ENCODE measurements around the gene TMEM145.
"Not testable (repeated sequence)": the region's sequence is repeated elsewhere in the genome, so short reads cannot be mapped to it uniquely, and the experiment has no call there.

TMEM145 gene

GRCh38 chr19:42328106-42328505 is 15.0 kb downstream of the TMEM145 start:
- no peak overlapping the region for H3K4me3 ChIP-seq (ENCODE audit: low read depth, low read length)
- TF ChIP-seq, protein P1, sequence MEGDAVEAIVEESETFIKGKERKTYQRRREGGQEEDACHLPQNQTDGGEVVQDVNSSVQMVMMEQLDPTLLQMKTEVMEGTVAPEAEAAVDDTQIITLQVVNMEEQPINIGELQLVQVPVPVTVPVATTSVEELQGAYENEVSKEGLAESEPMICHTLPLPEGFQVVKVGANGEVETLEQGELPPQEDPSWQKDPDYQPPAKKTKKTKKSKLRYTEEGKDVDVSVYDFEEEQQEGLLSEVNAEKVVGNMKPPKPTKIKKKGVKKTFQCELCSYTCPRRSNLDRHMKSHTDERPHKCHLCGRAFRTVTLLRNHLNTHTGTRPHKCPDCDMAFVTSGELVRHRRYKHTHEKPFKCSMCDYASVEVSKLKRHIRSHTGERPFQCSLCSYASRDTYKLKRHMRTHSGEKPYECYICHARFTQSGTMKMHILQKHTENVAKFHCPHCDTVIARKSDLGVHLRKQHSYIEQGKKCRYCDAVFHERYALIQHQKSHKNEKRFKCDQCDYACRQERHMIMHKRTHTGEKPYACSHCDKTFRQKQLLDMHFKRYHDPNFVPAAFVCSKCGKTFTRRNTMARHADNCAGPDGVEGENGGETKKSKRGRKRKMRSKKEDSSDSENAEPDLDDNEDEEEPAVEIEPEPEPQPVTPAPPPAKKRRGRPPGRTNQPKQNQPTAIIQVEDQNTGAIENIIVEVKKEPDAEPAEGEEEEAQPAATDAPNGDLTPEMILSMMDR (IDR thresholded peaks at IDR 0.05; ENCODE audit: insufficient read depth, low read depth, low read length, missing control alignments): no peak
- no peak for DNase-seq (ENCODE audit: low read depth)

DNA sequence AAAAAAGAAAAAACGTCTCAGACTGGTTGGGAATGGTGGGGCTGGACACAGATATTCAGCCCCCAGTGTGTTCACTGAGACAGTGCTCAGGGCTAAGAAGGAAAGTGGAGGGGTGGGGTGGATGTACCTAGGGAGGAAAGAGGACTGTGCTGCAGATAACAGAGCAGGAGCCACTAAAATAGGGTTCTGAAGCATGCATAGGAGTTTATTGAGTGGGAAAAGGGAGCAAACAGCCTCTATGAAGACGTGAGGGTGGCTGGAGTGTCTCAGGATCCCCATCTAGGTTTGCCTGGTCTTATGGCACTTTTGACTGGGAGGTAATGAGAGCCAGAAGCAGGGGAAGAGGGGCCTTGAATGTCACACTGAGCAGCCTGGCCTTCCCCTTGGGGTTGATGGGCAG is 15.7 kb downstream of the TMEM145 start:
- no peak overlapping the region for H3K4me3 ChIP-seq (ENCODE audit: low read depth, low read length)
- TF ChIP-seq, protein P1 (IDR thresholded peaks at IDR 0.05; ENCODE audit: insufficient read depth, low read depth, low read length, missing control alignments): no peak
- no peak for DNase-seq (ENCODE audit: low read depth)

DNA sequence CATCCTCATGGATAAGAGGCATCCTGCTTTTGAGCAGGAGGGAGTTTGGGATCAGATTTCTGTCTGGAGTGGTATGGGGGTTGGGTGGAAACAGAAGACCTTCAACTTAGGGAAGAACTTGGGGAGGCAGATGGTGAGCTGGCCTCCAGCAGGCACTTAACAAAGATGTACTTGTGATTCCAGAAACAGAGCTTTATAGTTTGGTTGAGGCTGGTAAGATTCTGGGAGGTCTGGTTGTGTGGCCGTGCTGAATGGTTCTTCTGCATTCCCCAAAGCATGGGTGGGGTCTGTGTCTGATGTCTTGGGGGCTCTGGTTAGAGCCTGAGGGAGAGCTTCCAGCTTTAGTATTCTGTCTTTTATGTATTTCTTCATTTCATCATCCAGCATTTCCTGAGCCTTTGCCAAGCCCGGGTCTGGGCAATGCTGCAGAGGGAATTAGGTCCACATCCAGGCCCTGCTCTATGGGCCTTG is 17.2 kb downstream of the TMEM145 start:
- TF ChIP-seq, protein P1 (IDR thresholded peaks at IDR 0.05; ENCODE audit: insufficient read depth, low read depth, low read length, missing control alignments): no peak
- H3K4me3 ChIP-seq (ENCODE audit: low read depth, low read length): no peak overlapping the region
- no peak for DNase-seq (ENCODE audit: low read depth)

DNA sequence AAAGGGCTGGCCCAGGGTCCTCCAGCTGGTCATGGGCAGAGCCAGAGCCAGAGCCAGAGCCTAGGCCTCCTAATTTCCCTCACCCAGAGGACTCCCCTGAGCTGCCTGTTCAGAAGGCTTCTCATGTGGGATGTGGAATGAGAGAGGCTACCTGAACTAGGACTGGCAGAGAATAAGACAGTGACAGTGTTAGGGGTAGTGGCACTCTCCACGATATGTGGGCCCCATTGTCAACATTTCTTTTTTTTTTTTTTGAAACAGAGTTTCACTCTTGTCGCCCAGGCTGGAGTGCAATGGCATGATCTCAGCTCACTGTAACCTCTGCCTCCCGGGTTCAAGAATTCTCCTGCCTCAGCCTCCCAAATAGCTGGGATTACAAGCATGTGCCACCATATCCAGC is 18.2 kb downstream of the TMEM145 start:
- not testable (repeated sequence) for DNase-seq (ENCODE audit: low read depth); H3K4me3 ChIP-seq (ENCODE audit: low read depth, low read length)

GRCh38 chr19:42332059-42332458 is 18.9 kb downstream of the TMEM145 start:
- no peak overlapping the region for H3K4me3 ChIP-seq (ENCODE audit: low read depth, low read length)
- no peak for DNase-seq (ENCODE audit: low read depth)
- TF ChIP-seq, protein P1 (IDR thresholded peaks at IDR 0.05; ENCODE audit: insufficient read depth, low read depth, low read length, missing control alignments): no peak

DNA sequence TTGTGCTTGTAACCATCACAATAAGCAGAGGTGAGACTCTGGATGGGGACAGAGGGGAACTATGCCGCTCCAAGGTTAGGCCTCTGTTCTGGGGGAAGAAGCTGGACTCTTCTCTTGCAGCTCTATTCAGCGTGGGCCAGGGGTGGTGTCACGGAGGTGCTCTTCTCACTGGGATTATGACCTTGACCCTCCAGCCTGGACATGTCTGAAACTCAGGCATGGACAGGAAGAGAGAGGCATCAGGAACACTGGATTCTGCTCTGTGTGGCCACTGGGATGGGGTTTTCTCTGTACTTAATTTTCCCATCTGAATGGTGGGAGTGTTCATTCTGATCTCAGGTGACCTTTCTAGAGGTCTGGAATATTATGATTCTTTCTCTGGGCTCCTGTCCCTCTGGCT is 19.9 kb downstream of the TMEM145 start:
- TF ChIP-seq, protein P1 (IDR thresholded peaks at IDR 0.05; ENCODE audit: insufficient read depth, low read depth, low read length, missing control alignments): no peak
- no peak for DNase-seq (ENCODE audit: low read depth)

DNA sequence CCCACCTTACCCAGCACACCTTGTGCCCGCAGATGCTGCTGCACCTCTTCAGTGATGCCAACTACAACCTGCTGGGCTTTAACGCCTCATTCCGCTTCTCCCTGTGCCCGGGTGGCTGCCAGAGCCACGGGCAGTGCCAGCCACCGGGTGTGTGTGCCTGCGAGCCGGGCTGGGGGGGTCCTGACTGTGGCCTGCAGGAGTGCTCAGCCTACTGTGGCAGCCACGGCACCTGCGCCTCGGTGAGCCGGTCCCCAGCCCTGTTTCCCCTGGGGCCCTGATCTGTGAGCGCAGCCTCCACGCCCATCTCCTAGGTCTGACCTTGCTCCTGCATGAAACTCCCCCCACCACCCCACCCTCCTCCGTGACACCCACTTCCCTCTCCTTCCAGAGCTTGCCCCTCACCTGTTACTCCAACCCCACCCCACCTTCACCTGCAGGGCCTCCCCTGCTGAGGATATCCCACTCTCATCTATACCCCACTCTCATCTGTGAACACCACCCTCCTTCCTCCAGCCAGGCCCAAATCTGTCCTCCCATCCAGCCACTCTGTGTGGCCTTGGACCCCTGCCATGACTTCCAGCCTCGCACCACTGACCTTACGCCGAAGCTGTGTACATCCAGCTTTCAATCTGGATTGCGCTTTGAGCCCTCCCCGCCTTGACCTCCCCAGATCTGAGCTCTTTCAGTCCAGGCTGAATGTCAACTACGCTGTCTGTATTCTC is 21.0 kb downstream of the TMEM145 start:
- TF ChIP-seq, protein P1 (IDR thresholded peaks at IDR 0.05; ENCODE audit: insufficient read depth, low read depth, low read length, missing control alignments): no peak
- no peak overlapping the region for H3K4me3 ChIP-seq (ENCODE audit: low read depth, low read length)
- DNase-seq (ENCODE audit: low read depth): no peak

More for the DNA sequence above, 19.9 kb downstream of the TMEM145 start:
- H3K4me3 ChIP-seq (ENCODE audit: low read depth, low read length): no peak overlapping the region
